HG03103 (cell line): Measurements from ENCODE around the gene NABP2.
"Not testable (repeated sequence)": the region's sequence is repeated elsewhere in the genome, so short reads cannot be mapped to it uniquely, and the experiment has no call there.

Source experiments
- ATAC-seq: cut with Tn5 transposase; IDR thresholded peaks from one replicate; pipeline ENCODE4 v1.9.1; 2021; ENCODE audit warnings: low read depth; ENCODE audit not compliant: unreplicated experiment

The NABP2 gene

DNA sequence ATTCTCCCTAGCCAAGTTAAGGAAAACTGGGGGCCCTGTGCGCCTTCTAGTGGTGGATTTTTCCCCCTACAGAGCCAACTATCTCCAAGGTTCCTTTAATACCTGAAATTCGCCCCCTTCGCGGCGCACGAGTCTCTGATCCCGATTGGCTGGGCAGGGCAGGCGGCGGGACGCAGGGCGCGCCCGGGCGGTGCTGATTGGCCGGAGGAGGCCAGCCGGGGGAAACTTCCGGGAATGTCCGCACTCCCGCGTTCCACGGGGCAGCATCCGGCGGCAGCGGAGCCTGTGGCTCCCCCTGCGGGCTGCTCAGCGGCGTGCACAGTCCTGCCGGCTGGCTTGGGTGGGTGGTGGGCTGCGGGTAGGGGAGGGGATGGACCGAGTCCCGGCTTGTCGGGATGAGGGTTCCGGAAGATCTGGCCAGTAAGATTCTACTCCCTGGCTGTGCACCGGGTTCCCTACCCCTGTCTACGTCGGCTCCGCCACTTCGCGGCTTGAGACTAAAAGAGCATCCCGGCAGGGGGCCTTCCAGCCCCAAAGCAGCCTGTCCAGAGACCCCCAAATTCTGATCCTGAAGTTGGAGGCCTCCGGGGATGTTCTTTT is at the start of gene NABP2:
Gene NABP2 (plus strand): TSS at position 241 of the 600 bp plus-strand sequence. CDS start 515 bp downstream, outside the sequence.
- peak; percentile 55 for ATAC-seq

- no peak for ATAC-seq
Measured at GRCh38 chr12:56178347-56178746, 45.8 kb upstream of the NABP2 start.

DNA sequence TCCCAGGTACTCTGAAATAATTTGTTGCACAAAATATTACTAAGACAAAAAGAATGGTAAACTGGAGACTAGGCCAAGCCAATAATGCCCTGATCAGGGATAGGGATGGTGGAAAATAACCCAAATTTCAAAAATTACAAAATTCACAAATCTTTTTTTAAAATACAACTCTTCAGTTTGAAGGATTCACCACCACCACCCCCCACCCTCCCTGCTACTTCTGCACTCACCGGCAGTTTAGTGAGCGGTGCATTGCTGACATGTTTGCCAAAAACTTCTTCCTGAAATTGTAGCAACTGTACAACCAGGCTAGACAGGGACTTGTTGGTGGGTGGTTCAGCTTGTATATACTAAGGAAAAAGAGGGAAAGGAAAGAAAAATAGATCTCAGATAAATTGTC is 37.2 kb upstream of the NABP2 start:
- no peak for ATAC-seq

GRCh38 chr12:56188131-56188777 is 35.9 kb upstream of the NABP2 start:
- no peak for ATAC-seq

DNA sequence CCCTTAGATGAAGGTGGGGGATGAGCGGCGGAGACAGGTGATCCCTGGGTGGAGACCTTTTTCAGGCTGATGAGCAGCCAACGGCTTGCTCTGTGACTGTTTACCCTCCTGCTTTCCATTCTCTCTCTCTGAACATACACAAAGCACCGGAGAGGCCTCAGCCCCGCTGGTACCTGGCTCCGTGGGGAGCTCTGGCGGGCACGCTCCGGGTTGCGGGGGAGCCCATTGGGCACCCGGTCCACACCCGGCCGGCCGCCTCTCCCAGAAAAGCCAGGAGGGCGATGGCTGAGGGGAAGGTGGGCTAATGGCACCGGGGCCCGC is 35.4 kb upstream of the NABP2 start:
- ATAC-seq, result no peak

GRCh38 chr12:56189099-56189917 is 34.8 kb upstream of the NABP2 start, which contains the start of gene SMARCC2:
TSS of gene SMARCC2 (minus strand) at chr12:56189483. CDS start at chr12:56189461, 22 bp downstream.
- ATAC-seq, result peak; percentile 71

- peak; percentile 34 for ATAC-seq
Measured at GRCh38 chr12:56189918-56190694, 34.0 kb upstream of the NABP2 start.

- no peak for ATAC-seq
Measured at GRCh38 chr12:56190695-56191155, 33.4 kb upstream of the NABP2 start.

GRCh38 chr12:56192582-56192981 is 31.6 kb upstream of the NABP2 start:
- ATAC-seq, result no peak

DNA sequence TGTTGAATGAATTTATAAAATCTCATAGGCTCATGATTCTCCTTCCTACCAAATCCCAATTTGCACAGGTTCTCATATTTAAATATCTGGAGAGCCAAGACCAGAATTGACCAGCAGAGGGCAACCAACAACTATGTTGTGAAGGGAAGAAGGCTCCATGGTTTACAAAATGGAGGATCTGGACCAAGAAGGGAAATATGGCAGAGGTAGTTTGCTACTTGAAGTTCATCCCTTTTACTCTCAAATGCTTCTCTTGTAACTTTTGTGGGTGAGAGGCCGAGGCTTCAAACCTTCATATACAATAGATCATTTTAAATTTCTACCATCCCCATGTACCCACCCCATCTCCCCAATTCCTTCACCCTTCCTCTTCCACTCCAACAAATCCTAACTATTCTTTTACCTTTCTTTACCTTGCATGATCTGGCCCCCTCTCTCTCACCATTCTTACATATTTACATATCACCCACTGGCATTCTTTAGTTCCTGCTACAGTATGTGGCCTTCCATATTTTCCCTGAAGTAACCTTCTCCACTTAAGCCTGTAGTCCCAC is 31.0 kb upstream of the NABP2 start:
- ATAC-seq, result no peak

- ATAC-seq, result not testable (repeated sequence)
Measured at GRCh38 chr12:56196818-56197550, 27.2 kb upstream of the NABP2 start.

- ATAC-seq, result no peak
Measured at GRCh38 chr12:56197921-56198635, 26.1 kb upstream of the NABP2 start.

GRCh38 chr12:56198836-56199235 is 25.3 kb upstream of the NABP2 start:
- no peak for ATAC-seq

DNA sequence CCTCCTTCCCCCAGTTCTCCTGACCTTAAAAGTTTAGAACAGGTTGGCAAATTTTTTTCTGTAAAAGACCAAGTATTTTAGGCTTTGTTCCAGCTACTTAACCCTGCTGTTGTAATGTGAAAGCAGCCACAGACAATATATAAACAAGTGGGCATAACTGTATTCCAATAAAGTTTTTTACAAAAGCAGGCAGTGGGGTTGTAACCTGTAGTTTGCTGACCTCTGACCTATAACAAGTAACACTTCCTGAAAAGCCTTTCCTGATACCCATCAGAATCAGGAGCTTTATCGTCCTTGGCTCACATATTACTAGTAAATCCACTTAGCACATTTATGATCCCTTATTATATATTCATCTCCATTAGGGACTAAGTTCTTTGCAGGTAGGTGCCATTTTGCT is 21.8 kb upstream of the NABP2 start:
- ATAC-seq, result no peak

DNA sequence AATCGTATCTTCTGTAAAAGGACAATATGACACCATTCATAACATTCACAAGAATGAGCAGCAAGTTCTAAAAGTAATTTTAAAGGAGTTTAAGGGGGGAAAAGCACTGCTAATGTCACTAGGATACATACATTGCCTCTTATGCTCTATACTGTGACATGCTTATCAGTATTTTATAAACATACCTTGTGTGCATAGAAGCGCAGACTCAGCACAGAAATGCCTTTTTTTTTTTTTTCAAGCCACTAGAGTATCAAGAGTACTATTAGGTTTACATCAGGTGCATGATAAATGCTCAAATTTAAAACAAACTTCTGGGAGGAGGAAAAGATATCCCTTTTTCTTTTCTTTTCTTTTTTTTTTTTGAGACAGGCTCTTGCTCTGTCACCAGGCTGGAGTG is 21.3 kb upstream of the NABP2 start:
- no peak for ATAC-seq

DNA sequence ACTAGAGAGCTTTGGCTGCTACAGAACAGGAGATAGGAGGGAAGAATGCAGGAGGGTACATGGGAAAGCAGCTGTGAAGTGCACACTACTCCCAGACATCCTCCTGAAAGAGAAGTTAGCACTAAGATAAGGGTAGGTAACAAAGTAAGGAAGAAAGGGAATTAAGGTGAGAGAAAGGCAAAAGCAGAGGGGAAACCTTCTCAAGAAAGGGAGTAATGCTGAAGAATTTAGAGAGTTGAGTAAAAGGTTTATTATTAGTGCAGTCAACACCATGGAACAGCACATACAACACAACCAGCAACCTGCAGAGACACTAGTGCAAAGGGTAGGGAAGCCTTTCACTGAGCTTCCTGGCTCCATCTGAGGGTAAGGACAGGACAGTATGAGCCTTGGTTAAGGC is 19.9 kb upstream of the NABP2 start:
- ATAC-seq, result no peak

GRCh38 chr12:56205445-56205844 is 18.7 kb upstream of the NABP2 start:
- no peak for ATAC-seq

GRCh38 chr12:56206452-56207166 is 17.5 kb upstream of the NABP2 start:
- no peak for ATAC-seq

DNA sequence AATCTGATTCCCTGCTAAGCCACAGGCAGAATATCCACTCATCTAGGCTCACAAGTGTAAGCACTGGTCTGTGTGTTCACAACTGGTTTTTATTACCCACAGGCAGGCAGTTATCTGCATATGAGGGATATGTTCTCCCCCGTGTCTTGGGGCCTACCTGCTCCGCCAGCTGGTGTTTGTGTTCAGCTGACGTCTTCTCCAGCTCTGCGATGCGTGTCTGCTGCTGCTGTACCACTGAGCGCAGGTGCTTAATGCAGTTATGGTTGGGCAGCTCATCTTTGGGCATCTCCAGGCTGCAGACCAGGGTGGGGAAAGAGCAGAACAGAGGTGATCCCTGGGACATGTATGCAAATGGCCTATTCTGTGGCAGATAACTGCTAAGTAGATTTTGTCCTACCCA is 16.1 kb upstream of the NABP2 start:
- ATAC-seq, result no peak
